ENCODE results near the gene PTPRD.

The PTPRD gene

GRCh38 chr9:8644571-8644970 is 1968.2 kb downstream of the PTPRD start:
- H3K9ac ChIP-seq (ENCODE audit: low read depth, low read length, poor library complexity, severe bottlenecking), result no peak overlapping the region
- no peaks in the 10 kb centered on the region for H3K27me3 ChIP-seq (ENCODE audit: insufficient read depth, low read length, poor library complexity, severe bottlenecking)
- no peak overlapping the region for H2AFZ ChIP-seq (ENCODE audit: low read length)
- H3K4me1 ChIP-seq (ENCODE audit: insufficient read depth, low read length, poor library complexity, severe bottlenecking), result peaks cover 59% of the 10 kb centered on the region
- H3K79me2 ChIP-seq (ENCODE audit: insufficient read depth, low read length), result peaks cover 78% of the 10 kb centered on the region
- no peak overlapping the region for H3K4me2 ChIP-seq (ENCODE audit: low read depth, low read length, poor library complexity, severe bottlenecking)
- H4K20me1 ChIP-seq (ENCODE audit: insufficient read depth, low read length, poor library complexity, severe bottlenecking), result peaks cover 8% of the 10 kb centered on the region
- TF ChIP-seq EZH2phosphoT487 (IDR thresholded peaks at IDR 0.05; ENCODE audit: borderline replicate concordance) (no peak), CTCF (conservative IDR thresholded peaks at IDR 0.05; ENCODE audit: low read length) (no peak)
- H3K36me3 ChIP-seq (ENCODE audit: insufficient read depth, low read length), result peaks cover 10% of the 10 kb centered on the region; the same call in 1 of the 2 replicates
- H3F3A ChIP-seq (ENCODE audit: low read depth), result peaks cover 11% of the 10 kb centered on the region
- no peaks in the 10 kb centered on the region for H3K9me3 ChIP-seq (ENCODE audit: insufficient read depth, low read depth, low read length)
- H3K9me2 ChIP-seq (replicated peaks; ENCODE audit: low read depth, low read length), result no peaks in the 10 kb centered on the region
- no peak overlapping the region for H3K4me3 ChIP-seq (ENCODE audit: low read length, poor library complexity, severe bottlenecking)

- Histone ChIP-seq H3F3A (ENCODE audit: low read depth) (peaks cover 10% of the 10 kb centered on the region), H3K79me2 (ENCODE audit: insufficient read depth, low read length) (peaks cover 83% of the 10 kb centered on the region), H3K9ac (ENCODE audit: low read depth, low read length, poor library complexity, severe bottlenecking) (no peak overlapping the region), H3K36me3 (ENCODE audit: insufficient read depth, low read length) (peaks cover 10% of the 10 kb centered on the region; the same call in 1 of the 2 replicates), H3K9me2 (replicated peaks; ENCODE audit: low read depth, low read length) (no peaks in the 10 kb centered on the region), H3K4me1 (ENCODE audit: insufficient read depth, low read length, poor library complexity, severe bottlenecking) (peaks cover 52% of the 10 kb centered on the region), H3K4me3 (ENCODE audit: low read length, poor library complexity, severe bottlenecking) (no peak overlapping the region), H3K9me3 (ENCODE audit: insufficient read depth, low read depth, low read length) (no peaks in the 10 kb centered on the region), H3K27me3 (ENCODE audit: insufficient read depth, low read length, poor library complexity, severe bottlenecking) (no peaks in the 10 kb centered on the region), H3K4me2 (ENCODE audit: low read depth, low read length, poor library complexity, severe bottlenecking) (no peak overlapping the region), H4K20me1 (ENCODE audit: insufficient read depth, low read length, poor library complexity, severe bottlenecking) (peaks cover 8% of the 10 kb centered on the region), H2AFZ (ENCODE audit: low read length) (no peak overlapping the region)
- TF ChIP-seq CTCF (conservative IDR thresholded peaks at IDR 0.05; ENCODE audit: low read length), result no peak
- no peak for TF ChIP-seq EZH2phosphoT487 (IDR thresholded peaks at IDR 0.05; ENCODE audit: borderline replicate concordance)
Observed at GRCh38 chr9:8643896-8644295, 1968.9 kb downstream of the PTPRD start.

GRCh38 chr9:8643464-8643863 is 1969.3 kb downstream of the PTPRD start:
- Histone ChIP-seq H3K27me3 (ENCODE audit: insufficient read depth, low read length, poor library complexity, severe bottlenecking) (no peaks in the 10 kb centered on the region), H3K4me1 (ENCODE audit: insufficient read depth, low read length, poor library complexity, severe bottlenecking) (peaks cover 49% of the 10 kb centered on the region), H2AFZ (ENCODE audit: low read length) (no peak overlapping the region), H3K4me3 (ENCODE audit: low read length, poor library complexity, severe bottlenecking) (no peak overlapping the region), H3K9me2 (replicated peaks; ENCODE audit: low read depth, low read length) (no peaks in the 10 kb centered on the region), H3K4me2 (ENCODE audit: low read depth, low read length, poor library complexity, severe bottlenecking) (no peak overlapping the region), H3K36me3 (ENCODE audit: insufficient read depth, low read length) (peaks cover 10% of the 10 kb centered on the region; the same call in 1 of the 2 replicates), H4K20me1 (ENCODE audit: insufficient read depth, low read length, poor library complexity, severe bottlenecking) (peaks cover 8% of the 10 kb centered on the region), H3K9ac (ENCODE audit: low read depth, low read length, poor library complexity, severe bottlenecking) (no peak overlapping the region), H3K79me2 (ENCODE audit: insufficient read depth, low read length) (peaks cover 83% of the 10 kb centered on the region), H3F3A (ENCODE audit: low read depth) (peaks cover 8% of the 10 kb centered on the region), H3K9me3 (ENCODE audit: insufficient read depth, low read depth, low read length) (no peaks in the 10 kb centered on the region)
- no peak for TF ChIP-seq EZH2phosphoT487 (IDR thresholded peaks at IDR 0.05; ENCODE audit: borderline replicate concordance)

GRCh38 chr9:8640761-8641160 is 1972.0 kb downstream of the PTPRD start:
- H4K20me1 ChIP-seq (ENCODE audit: insufficient read depth, low read length, poor library complexity, severe bottlenecking), result no peaks in the 10 kb centered on the region
- H3K4me3 ChIP-seq (ENCODE audit: low read length, poor library complexity, severe bottlenecking), result no peak overlapping the region
- no peaks in the 10 kb centered on the region for H3K9me2 ChIP-seq (replicated peaks; ENCODE audit: low read depth, low read length)
- no peak overlapping the region for H2AFZ ChIP-seq (ENCODE audit: low read length)
- no peaks in the 10 kb centered on the region for H3K9me3 ChIP-seq (ENCODE audit: insufficient read depth, low read depth, low read length)
- H3K4me2 ChIP-seq (ENCODE audit: low read depth, low read length, poor library complexity, severe bottlenecking), result no peak overlapping the region
- peaks cover 88% of the 10 kb centered on the region for H3K79me2 ChIP-seq (ENCODE audit: insufficient read depth, low read length)
- H3K36me3 ChIP-seq (ENCODE audit: insufficient read depth, low read length), result peaks cover 24% of the 10 kb centered on the region; the same call in 1 of the 2 replicates
- H3K4me1 ChIP-seq (ENCODE audit: insufficient read depth, low read length, poor library complexity, severe bottlenecking), result peaks cover 44% of the 10 kb centered on the region
- TF ChIP-seq EZH2phosphoT487 (IDR thresholded peaks at IDR 0.05; ENCODE audit: borderline replicate concordance) (no peak), CTCF (conservative IDR thresholded peaks at IDR 0.05; ENCODE audit: low read length) (no peak)
- H3K9ac ChIP-seq (ENCODE audit: low read depth, low read length, poor library complexity, severe bottlenecking), result no peak overlapping the region
- no peaks in the 10 kb centered on the region for H3F3A ChIP-seq (ENCODE audit: low read depth)
- no peaks in the 10 kb centered on the region for H3K27me3 ChIP-seq (ENCODE audit: insufficient read depth, low read length, poor library complexity, severe bottlenecking)

All from Loucy (cell line).